ENCODE data around the gene PPP1R10.

Gene PPP1R10

DNA sequence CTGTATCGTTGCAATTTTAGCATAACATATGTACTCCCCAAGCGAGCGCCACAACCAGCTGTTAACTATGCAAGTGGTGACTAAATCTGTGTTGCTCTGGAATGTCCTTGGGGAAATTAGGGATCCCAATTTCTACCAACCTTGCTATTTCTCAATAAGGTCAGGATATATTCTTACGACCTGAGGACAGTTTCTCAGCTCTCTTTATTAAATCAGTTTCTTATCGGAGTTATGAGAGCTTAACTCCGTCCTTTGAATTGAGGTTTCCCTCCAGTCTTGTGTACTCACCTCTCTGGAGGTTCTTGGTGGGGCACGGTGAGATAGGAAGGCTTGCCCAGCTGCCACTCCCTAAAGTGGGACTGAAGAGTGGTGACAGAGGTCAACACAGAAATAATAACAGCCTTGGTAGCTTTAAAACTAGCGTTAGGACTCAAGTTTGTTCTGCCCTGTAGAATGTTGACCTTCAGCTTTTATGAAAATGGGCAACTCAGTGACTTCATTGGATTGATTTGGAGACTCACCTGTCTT, 1.3 kb upstream of the PPP1R10 start:
- DNase-seq: no peak

DNA sequence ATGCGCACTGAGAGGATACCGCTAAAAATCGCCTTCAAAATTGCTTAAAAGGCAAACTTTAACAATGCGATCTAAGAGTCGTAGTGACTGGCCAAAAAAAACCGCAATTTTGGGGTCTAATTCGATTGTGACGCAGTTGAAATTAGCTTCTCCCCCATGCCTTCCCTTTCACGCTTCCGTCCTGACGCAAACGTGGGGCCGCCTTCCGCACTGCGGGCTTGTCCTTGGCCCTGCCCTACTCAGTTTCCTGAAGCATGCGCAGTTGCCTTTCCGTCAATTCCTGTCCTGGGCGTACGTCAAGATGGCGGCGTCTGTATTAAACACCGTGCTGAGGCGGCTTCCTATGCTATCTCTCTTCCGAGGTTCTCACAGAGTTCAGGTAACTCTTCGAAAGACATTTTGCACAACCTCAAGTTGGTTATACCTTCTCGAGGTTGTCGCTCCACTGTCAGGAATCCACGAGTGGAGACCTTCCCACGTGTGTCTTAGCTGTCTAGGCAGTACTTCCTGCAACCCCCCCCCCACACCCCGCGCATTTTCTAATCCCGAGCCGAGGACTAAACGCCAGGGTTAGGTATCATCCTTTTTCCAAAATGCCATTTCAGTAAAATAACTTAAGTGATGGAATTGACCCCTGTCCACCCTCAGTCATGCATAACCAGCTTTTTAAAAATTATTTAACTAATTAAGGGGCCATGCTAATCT, 674 bp upstream of the PPP1R10 start, which contains the start of gene MRPS18B:
TSS of gene MRPS18B (plus strand) at position 276 of the 705 bp plus-strand sequence. CDS start at position 302, 26 bp downstream.
- peak; percentile 90 to 95 (median 92) for DNase-seq

DNA sequence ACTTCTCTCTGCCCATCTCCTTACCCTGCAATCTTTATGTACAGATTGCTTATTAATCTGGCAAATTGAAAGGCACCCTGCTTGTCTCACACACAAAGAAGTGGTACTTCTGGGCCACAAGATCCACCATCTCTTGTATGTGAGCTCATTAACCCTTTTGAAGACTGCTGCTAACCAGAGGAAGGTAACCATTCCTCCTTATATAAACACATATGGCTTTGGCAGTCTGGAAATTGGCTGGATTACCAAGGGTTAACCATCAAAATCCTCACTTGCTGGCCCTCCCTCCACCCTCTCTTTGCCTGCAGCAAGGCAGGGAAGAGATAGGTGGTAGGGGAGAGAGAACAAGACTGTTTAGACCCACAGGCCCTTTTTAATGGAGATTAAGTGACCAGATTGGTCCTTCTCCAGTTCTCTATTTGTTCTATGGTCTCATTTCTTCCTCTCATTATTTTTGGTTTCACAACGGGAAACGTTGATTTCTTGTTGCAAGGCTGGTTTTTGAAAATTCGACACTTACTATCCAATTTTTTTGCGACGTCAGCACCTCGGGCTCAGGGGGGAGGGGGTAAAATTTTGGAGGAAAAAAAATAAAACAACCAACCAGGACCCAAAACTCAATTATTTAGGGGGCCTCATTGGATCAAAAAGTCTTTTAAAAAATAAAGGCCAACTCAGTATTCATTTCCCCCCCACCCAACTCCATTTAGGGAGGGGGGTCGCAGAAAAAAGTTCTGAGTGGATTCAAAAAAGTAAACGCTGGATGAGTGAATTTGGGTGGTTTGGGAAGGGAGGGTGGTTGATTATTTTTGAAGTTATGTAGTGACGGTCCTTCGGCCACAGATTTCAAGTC, 859 bp downstream of the PPP1R10 start:
- DNase-seq: peak in 1 of 4 experiments; percentile 10

DNA sequence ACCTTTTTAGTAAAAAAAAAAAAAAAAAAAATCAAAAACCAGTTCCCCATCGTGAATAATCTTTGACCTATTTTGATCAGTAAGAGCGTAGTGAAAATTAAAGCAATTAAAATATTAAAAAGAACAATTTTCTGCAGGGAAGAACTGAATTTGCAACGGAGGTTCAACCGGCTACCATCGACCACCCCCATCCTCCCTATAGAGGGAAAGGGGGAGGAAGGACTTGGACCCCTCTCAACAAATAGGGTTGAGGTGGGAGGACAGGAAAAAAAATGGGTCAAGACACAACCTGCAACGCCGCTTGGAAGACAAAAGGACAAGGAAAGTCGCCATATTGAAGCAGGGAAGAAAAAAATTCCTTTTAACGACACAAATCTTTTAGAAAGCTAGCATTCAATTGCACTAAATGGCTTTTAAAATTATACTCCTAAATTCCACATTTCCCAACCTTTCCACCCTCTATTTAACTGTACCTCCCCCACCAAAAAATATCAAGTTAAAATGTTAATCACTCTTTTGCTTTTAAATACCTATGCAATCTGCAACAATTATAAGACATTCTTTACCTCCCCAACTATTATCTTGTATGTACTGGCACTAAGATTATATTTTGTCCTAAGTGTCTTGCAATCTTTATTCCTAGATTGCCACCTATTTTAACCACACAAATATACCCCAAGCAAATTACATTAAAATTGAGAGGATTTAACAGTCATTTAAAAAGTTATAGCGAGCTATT, 1.7 kb downstream of the PPP1R10 start:
- no peak for DNase-seq

DNA sequence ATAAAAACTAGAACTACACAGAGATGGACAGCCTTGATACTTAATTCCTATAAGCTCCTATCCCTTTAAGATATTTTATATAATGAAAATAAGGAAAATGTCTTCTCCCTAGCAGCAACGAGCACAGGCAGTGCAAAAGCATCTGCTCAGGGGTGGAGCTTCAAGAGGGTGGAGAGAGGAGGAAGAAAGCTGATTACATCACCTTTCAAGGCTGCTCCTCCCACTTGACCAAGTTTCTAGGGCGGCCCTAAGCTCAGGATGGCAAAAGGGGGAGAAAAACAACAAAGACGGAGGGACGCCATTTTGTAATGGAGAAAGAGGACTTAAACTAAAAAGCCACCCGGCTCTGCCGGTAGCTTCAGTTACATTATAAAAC, 2.2 kb downstream of the PPP1R10 start:
- DNase-seq: peak; percentile 46 to 71 (median 62)

DNA sequence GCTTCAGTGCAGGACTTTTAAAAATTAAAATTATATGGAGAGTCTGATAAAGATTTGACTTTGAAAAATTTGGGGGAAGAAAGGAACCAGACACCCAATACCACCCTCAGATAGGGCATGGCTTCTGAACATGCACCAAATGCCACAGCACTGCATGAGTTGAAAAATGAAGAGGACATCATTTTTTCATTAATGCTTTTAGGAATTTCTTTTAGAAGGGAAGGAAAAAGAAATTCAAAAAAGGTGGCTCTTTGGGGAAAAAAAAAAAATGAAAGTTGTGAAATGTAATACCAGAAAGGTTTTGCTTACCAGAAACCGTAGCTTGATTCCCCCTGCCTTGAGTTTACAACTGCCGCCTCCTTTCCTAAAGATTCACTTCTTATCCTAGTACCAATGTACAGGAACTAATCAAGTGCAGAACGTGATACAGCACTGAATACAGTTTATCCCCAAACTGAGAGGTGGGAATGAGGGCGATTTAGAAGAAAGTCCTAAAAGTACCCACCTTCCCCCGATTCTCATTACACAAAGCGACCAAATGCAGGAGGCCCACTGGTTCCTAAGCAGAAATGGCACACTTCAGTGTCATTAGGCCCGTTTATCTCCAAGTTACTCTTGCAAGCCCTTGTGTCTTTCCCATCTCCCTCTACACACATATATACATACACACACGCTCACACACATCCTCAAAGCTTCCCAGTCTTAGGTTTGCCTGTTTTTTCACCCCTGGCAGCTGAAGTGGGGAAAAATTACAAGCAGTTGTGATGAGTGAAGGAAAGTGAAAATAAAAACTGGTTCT, 2.8 kb downstream of the PPP1R10 start:
- no peak for DNase-seq

DNA sequence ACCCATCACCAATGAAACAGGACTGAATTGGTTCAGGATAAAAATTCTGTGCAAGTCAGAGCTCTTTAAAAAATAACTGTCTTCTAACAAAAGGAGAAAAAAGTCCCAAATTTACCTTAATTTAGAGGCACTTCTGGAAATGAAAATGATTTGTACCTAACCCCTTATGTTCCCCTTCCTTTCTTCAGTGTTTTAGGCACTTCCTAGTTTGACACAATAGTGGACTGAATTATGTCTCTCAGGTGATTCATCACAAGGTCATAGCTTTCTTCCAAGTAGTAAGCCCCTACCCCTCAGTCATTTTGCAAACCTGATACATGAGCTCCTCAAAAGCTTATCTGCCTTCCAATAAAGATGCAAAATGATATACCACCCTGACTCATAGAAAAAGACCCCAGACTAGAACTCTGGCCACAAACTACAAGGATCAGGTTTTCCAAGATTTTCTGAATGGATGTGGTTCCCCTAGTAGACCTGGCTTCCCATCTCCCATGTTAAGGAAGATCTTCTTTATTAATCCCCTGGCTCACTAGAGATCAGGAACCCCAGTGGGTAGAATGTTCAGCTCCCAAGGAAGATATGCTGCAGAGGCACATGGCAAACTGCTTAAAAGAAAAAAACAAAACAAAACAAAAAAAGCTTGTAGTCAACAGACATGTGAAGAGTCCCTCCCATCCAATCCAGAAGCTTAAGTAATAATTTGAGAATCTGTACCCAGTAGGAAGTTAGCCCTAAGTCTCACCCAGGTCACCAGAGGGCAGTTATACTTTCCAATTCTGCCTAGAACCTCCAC, 3.6 kb downstream of the PPP1R10 start:
- DNase-seq: no peak

DNA sequence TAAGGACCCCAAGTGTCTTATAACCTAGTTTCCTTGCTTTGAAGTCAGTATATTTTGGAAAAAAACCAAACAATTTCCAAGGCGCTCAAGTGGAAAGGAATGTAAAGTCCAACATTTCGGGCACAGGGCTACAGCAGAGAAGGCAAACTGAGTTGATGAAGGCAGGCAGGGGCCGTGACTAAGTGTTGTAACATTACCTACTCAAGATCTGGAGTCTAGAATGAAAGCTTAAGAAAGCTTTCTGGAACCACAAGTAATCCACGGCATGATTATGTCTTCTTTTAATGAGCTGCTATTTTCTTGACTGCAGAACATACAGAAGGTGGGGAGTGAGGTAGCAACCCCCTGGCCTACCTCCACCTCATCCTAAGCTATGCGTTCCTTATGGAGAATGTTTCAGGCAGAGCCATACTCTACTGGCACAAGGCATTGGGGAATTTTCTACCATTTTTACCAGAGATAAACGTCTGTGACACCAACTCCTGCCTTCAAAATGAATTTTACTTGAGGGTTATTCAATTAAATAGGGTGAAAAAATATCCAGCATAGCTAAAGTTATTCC, 4.3 kb downstream of the PPP1R10 start:
- DNase-seq: no peak

DNA sequence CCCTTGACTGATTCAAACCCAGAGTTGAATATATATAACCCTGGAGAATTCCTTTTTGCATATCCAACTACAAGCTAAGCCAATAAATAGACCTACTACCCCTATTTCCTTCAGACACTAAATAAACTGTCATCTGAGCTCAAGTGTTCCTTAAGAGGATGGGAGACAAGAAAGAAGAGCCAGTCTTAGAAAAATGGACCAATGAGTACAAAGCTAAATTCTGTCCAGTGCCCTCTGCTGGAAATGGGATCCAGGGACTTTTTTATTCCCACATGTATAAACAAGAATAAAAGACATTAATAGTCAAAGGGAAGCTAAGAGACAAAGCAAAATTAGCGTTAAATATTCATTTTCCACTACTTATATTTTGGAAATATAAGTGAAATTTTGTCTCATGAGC, 4.8 kb downstream of the PPP1R10 start:
- no peak for DNase-seq

DNA sequence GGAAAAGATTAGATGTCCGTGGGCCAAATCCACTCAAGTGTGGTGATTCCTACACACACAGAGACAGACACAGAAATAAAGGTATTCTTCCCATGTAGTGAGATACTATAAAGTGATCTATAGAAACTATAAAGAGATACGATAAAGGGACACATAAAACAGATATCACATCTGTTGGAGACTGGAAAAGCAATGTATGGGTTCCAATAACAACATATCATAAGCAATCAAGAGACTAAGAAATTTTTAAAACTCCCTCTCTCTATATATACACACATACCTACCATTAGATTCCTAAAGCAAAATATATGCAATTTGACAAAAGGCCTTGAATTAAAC, 5.2 kb downstream of the PPP1R10 start:
- no peak for DNase-seq

DNA sequence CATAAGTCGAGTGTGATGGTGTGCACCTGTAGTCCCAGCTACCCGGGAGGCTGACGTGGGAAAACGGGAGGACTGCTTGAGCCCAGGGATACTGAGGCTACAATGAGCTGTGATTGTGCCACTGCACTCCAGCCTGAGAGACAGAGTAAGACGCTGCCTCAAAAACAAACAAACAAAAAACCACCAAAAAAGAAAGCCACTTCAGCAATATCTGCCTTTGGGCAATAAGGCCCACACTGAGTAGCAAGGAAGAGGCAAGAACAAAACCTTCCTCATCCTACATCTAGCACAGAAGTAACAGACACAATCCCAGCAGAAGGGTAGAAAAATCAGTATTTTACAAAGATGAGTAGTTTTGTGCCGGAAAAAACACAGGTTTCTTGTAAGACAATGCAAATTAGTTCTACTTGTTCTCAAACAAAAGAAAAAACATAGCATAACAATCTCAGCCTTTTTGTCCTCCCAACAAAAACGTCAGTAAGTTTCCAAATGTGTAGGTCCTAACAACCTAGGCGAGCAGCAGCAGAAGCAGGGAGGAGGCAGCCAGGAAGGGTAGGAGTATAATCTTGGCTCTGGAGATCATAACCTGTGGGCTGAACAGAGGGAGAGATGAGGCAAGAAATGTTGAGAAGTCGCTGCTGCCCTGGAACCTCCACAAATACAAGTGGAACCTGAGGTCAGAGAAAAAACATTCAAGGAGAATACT, 5.7 kb downstream of the PPP1R10 start:
- DNase-seq: no peak

DNA sequence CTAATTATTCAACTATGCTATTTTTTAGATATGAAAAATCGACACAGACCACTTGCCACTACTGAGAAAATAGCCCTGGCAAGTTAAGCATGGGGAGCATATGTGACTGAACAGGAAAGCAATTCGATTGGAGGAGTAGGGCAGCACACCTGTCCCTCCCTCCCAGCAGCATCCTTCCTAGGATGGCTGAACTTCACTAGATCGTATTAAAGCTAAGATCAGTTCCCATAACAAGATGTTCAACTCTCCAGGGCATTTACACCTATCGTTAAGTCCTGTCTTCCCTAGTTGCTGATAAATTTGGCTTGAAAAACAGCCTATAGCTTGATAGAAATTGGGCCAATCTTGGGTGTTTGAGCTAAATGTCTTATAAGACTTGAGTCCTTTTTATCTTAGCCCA, 7.0 kb downstream of the PPP1R10 start:
- no peak for DNase-seq

DNA sequence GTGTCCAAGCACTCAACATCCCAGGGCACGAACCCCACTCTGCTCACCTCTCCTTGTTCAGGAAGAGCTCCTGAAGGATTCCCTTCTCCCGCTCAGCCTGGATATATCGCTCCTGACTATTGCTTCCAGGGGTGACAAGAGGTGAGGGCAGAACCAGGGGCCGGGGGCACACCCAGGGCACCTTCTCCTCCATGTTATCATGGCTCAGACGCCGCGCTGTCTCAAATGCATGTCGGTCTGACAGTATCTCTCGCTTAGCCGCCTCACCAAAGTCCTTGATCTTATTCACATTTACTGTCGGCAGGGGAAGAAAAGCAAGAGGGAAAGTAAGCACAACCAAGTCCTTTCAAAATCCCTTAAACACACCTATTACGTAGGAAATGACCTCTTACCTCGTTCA, 13.1 kb downstream of the PPP1R10 start:
- no peak for DNase-seq

DNA sequence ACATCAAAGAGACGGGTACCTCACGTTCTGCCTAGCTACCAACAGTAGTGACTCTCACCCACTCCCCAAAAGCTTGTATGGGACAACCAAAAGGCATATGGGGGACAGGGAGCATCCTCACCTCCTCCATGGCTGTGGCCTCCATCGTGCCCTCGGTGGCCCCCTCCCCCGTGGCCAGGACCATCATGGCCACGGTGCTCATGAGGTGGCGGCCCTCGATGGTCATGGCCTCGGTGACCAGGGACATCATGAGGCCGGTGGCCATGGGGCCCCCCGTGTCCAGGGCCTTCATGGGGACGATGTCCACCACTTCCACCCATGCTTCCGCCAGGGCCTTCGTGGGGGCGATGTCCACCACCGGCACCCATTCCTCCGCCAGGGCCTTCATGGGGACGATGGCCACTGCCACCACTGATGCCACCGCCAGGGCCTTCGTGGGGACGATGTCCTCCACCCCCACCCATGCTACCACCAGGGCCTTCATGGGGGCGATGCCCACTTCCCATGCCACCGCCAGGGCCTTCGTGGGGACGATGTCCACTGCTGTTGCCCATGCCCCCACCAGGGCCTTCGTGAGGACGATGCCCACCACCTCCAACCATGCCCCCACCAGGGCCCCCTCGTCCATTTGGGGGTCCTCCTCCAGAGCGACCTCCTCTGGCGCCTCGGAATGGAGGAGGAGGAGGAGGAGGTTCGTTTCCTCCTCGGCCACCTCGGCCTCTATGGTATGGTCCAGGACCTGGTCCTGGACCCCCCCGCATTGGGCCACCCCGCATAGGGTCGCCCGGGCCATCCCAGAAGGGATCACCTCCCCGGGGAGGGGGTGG, 15.0 kb downstream of the PPP1R10 start:
- DNase-seq: no peak

DNA sequence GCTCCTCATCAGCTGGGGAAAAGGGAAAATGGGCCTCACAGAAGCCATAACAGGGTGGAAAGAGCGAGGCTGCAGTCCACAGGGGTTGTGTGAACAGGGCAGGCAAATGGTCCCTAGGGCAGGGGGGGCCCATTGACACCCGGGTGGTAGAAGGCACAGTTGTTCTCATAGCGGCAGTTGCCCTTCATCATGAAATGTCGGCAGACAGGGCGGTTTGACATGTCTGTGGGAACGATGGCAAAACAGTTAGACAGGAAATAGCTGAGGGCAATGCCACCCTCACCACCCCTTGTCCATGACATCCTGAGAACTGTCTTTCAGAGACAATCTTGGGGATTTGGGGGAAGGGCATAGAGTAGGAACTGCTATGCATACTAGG, 15.6 kb downstream of the PPP1R10 start:
- DNase-seq: no peak

DNA sequence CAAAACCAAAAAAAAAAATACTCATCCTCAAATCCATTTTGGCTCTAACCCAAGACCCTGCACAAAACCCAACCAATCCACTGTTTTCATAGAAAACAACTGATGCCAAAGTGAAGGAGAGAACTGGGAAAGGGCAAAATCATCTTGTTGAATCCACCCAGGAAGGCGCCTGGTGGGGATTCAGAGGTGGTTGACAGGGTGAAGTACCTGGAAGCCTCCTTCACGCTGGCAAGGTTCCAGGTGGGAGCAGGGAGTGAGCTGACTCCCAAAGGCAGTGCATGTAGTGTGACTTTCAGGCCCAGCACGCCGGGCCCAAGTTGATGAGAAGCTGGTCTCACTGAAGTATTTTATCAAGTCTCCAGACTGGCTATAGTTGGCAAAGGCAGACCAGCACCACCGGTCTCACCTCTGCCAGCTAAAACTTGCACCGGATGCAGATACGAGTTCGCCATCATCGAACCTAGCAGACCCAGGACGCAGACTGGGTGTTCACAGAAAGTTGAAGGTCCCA, 16.5 kb downstream of the PPP1R10 start:
- no peak for DNase-seq

DNA sequence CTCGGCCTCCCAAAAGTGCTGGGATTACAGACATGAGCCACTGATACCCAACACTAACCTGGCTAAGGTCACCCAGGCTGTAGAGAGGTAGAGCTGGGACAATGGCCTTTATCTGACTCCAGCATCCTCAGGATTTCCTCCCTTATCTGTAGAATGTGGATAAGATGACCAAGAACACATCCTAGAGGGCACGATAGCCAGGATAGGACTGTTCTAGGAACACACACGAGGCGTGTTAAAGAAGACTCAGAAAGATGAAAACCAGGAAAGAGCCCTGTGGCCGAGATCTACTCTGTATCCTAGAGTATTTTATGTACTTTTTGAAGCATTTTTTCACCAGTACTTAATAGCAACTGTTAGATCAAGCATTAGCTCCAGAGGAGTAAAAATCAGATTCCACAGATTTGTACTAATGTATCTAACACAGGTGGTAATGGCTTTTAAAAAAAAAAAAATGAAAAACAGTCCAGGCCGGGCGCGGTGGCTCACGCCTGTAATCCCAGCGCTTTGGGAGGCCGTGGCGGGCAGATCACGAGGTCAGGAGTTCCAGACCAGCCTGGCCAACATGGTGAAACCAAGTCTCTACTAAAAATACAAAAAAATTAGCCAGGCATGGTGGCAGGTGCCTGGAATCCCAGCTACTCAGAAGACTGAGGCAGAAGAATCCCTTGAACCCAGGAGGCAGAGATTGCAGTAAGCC, 17.3 kb downstream of the PPP1R10 start:
- DNase-seq: no peak

DNA sequence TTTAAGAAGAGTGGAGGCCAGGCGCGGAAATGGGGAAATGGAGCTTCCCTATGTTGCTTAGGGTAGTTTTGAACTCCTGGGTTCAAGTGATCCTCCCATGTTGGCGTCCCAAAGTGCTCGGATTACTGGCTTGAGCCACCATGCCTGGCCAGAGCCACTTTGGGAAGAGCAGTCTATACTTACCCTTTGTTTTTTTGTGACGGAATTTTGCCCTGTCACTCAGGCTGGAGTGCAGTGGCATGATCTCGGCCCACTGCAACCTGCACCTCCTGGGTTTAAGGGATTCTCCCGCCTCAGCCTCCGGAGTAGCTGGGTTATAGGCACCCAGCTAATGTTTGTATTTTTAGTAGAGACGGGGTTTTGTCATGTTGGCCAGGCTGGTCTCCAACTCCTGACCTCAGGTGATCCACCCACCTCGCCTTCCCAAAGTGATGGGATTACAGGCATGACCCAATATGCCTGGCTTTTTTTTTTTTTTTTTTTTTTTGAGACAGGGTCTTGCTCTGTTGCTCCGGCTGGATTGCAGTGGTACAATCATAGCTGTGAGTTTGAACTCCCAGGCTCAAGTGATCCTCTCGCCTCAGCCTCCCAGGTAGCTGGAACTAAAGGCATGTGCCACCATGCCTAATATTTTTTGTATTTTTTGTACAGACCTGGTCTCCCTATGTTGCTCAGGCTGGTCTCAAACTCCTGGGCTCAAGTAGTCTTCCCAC, 18.0 kb downstream of the PPP1R10 start:
- DNase-seq: no peak

All from activated CD4-positive, CD25-positive, alpha-beta regulatory T cell (primary cell).